GM23338 (cell line): Measurements from ENCODE around the gene FAM53B. TPM values are rescaled to one million over a fixed set of nuclear protein-coding genes. Genes with fewer than 3 reads are reported as not detected.

ENCODE experiments used
- ATAC-seq: fragments of 200-7000 bp; cut with Tn5 transposase; 3 replicates; pipeline ENCODE4 v1.9.1; 2020
- DNase-seq: peaks from one replicate; pipeline ENCODE4 v3.0.0-alpha.2; 2015; ENCODE audit warnings: low spot score
- H2AFZ ChIP-seq: fragments of 200-600 bp; sonication (generic); 2 replicates; pipeline ENCODE4 v1.8.0; 2016; ENCODE audit warnings: antibody characterized with exemption, mild to moderate bottlenecking, moderate library complexity
- H3F3A ChIP-seq: fragments of 200-600 bp; sonication (generic); replicated peaks from 2 replicates; pipeline ENCODE4 v1.8.0; 2017; ENCODE audit warnings: antibody characterized with exemption, mixed run types, low read depth
- H3K27ac ChIP-seq: fragments of 200-600 bp; sonication (generic); 2 replicates; pipeline ENCODE4 v1.6.1; 2016; ENCODE audit warnings: low read depth
- H3K27me3 ChIP-seq: fragments of 200-600 bp; sonication (generic); 2 replicates; pipeline ENCODE4 v1.8.0; 2016; ENCODE audit warnings: mild to moderate bottlenecking, mixed run types, moderate library complexity; ENCODE audit not compliant: insufficient read depth
- H3K36me3 ChIP-seq: fragments of 200-600 bp; sonication (generic); 2 replicates; pipeline ENCODE4 v1.8.0; 2016; ENCODE audit warnings: mild to moderate bottlenecking; ENCODE audit not compliant: insufficient read depth
- H3K4me1 ChIP-seq: fragments of 200-600 bp; sonication (generic); 2 replicates; pipeline ENCODE4 v1.8.0; 2016; ENCODE audit warnings: mild to moderate bottlenecking, moderate library complexity; ENCODE audit not compliant: insufficient read depth
- H3K4me2 ChIP-seq: fragments of 200-600 bp; sonication (generic); 2 replicates; pipeline ENCODE4 v1.7.1; 2017; ENCODE audit warnings: mixed run types
- H3K4me3 ChIP-seq: fragments of 200-600 bp; sonication (generic); 2 replicates; pipeline ENCODE4 v1.6.1; 2016; ENCODE audit warnings: mixed run types
- H3K79me2 ChIP-seq: fragments of 200-600 bp; sonication (generic); replicated peaks from 2 replicates; pipeline ENCODE4 v1.8.0; 2017; ENCODE audit warnings: mild to moderate bottlenecking; ENCODE audit not compliant: insufficient read depth
- H3K9me2 ChIP-seq: fragments of 200-600 bp; sonication (generic); 2 replicates; pipeline ENCODE4 v1.8.0; 2017; ENCODE audit not compliant: insufficient read depth
- H4K20me1 ChIP-seq: fragments of 200-600 bp; sonication (generic); replicated peaks from 2 replicates; pipeline ENCODE4 v1.8.0; 2017; ENCODE audit warnings: mild to moderate bottlenecking; ENCODE audit not compliant: insufficient read depth
- H3K27ac Mint-ChIP-seq: 2 replicates; pipeline ENCODE4 v1.8.0; 2020; ENCODE audit warnings: inconsistent platforms, mild to moderate bottlenecking, moderate library complexity, mixed read lengths
- H3K27me3 Mint-ChIP-seq: 3 replicates; pipeline ENCODE4 v1.8.0; 2022; ENCODE audit warnings: low read depth, mild to moderate bottlenecking, moderate library complexity, mixed read lengths, inconsistent platforms; ENCODE audit not compliant: insufficient read depth, poor library complexity
- H3K36me3 Mint-ChIP-seq: 3 replicates; pipeline ENCODE4 v1.8.0; 2021; ENCODE audit warnings: low read depth, mild to moderate bottlenecking, inconsistent platforms, moderate library complexity, mixed read lengths
- H3K4me1 Mint-ChIP-seq: 3 replicates; pipeline ENCODE4 v1.8.0; 2020; ENCODE audit warnings: mild to moderate bottlenecking, inconsistent platforms, mixed read lengths
- H3K4me3 Mint-ChIP-seq: 3 replicates; pipeline ENCODE4 v1.8.0; 2021; ENCODE audit warnings: moderate library complexity, mild to moderate bottlenecking, inconsistent platforms, mixed read lengths
- H3K9me3 Mint-ChIP-seq: 3 replicates; pipeline ENCODE4 v1.8.0; 2020; ENCODE audit warnings: moderate library complexity, mild to moderate bottlenecking, inconsistent platforms, mixed read lengths
- EZH2phosphoT487 ChIP-seq: fragments of 200-600 bp; sonication (generic); IDR thresholded peaks from one replicate; pipeline ENCODE4 v1.8.1; 2018; ENCODE audit warnings: antibody characterized with exemption; ENCODE audit not compliant: unreplicated experiment
- JUNB ChIP-seq: IDR thresholded peaks from one replicate; pipeline ENCODE4 v1.6.1; 2016; ENCODE audit warnings: antibody characterized with exemption; ENCODE audit not compliant: unreplicated experiment
- STAT1 ChIP-seq: IDR thresholded peaks from one replicate; pipeline ENCODE4 v1.6.1; 2016; ENCODE audit warnings: antibody characterized with exemption; ENCODE audit not compliant: unreplicated experiment
- ZNF114 ChIP-seq: fragments of 250-450 bp; sonication (Bioruptor Pico); IDR thresholded peaks from 2 replicates; pipeline ENCODE4 v1.5.0; 2020; ENCODE audit warnings: mild to moderate bottlenecking, moderate library complexity
- polyA plus RNA-seq: library from polyadenylated mRNA; unstranded; fragments of >200 nt; fragmentation: Nextera tagmentation; extraction: Ambion mirVana; gene quantifications from 2 replicates; pipeline ENCODE4 v1.2.1, GENCODE V29; 2016
- total RNA-seq: library from RNA; depleted of rRNA; stranded (reverse); fragments of >200 nt; shearing (Covaris generic); gene quantifications from 2 replicates; pipeline ENCODE4 v1.2.3, GENCODE V29; 2014
- TF ChIP-seq, protein P1 (sequence below): IDR thresholded peaks from one replicate; pipeline ENCODE4 v1.6.1; 2018; ENCODE audit warnings: antibody characterized with exemption; ENCODE audit not compliant: unreplicated experiment
- TF ChIP-seq, protein P2 (sequence below), 2 experiments: fragments of 200-600 bp in 1 of 2; sonication (generic) in 1 of 2; conservative IDR thresholded peaks; 2 replicates each; pipeline versions ENCODE4 v1.5.1 to v1.6.1; 2016 to 2017; ENCODE audit warnings: antibody characterized with exemption in 2 of 2, low read depth in 2 of 2, mild to moderate bottlenecking in 2 of 2, moderate library complexity in 1 of 2

FAM53B gene
- total and polyA plus RNA-seq, 2 experiments from 2014 or later, result 3.0 to 20.3 TPM

DNA sequence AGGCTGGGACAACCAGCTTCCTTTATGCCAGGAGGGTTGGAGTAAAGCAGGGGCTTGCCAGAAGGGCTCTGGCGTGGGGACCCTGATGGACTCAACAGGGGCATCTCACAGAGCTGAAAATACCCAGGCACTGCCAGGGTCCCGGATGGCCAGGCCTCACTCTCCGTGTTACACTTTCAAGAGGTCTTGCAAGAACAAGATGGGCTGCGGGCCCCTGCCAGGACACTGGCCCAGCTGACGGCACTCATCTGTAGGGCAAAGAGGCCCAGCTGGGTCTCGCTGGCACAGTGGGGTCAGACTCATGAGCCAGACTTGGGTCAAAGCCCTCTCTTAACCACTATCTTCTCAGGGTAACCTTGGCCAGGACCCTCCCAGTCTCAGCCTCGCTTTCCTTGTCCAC, 90.9 kb downstream of the FAM53B start:
- H4K20me1 ChIP-seq, result no peaks in the 10 kb centered on the region
- no peak overlapping the region for H3K27ac Mint-ChIP-seq
- no peaks in the 10 kb centered on the region for H3K36me3 ChIP-seq
- no peaks in the 10 kb centered on the region for H3K36me3 Mint-ChIP-seq
- H3F3A ChIP-seq, result no peaks in the 10 kb centered on the region
- peaks cover 43% of the 10 kb centered on the region for H3K4me1 Mint-ChIP-seq
- H3K79me2 ChIP-seq, result no peaks in the 10 kb centered on the region
- H3K27me3 Mint-ChIP-seq, result peaks cover 3% of the 10 kb centered on the region
- TF ChIP-seq STAT1, result no peak
- TF ChIP-seq ZNF114, result no peak
- TF ChIP-seq, protein P1, sequence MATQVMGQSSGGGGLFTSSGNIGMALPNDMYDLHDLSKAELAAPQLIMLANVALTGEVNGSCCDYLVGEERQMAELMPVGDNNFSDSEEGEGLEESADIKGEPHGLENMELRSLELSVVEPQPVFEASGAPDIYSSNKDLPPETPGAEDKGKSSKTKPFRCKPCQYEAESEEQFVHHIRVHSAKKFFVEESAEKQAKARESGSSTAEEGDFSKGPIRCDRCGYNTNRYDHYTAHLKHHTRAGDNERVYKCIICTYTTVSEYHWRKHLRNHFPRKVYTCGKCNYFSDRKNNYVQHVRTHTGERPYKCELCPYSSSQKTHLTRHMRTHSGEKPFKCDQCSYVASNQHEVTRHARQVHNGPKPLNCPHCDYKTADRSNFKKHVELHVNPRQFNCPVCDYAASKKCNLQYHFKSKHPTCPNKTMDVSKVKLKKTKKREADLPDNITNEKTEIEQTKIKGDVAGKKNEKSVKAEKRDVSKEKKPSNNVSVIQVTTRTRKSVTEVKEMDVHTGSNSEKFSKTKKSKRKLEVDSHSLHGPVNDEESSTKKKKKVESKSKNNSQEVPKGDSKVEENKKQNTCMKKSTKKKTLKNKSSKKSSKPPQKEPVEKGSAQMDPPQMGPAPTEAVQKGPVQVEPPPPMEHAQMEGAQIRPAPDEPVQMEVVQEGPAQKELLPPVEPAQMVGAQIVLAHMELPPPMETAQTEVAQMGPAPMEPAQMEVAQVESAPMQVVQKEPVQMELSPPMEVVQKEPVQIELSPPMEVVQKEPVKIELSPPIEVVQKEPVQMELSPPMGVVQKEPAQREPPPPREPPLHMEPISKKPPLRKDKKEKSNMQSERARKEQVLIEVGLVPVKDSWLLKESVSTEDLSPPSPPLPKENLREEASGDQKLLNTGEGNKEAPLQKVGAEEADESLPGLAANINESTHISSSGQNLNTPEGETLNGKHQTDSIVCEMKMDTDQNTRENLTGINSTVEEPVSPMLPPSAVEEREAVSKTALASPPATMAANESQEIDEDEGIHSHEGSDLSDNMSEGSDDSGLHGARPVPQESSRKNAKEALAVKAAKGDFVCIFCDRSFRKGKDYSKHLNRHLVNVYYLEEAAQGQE, result no peak
- H3K9me2 ChIP-seq, result no peaks in the 10 kb centered on the region
- no peak overlapping the region for H3K4me2 ChIP-seq
- DNase-seq (no peak), ATAC-seq (no peak)
- no peak overlapping the region for H2AFZ ChIP-seq
- H3K27ac ChIP-seq, result no peak overlapping the region
- peaks cover 13% of the 10 kb centered on the region for H3K4me1 ChIP-seq
- H3K9me3 Mint-ChIP-seq, result no peaks in the 10 kb centered on the region; the same call in 2 of the 3 replicates
- no peak overlapping the region for H3K4me3 Mint-ChIP-seq
- no peak overlapping the region for H3K4me3 ChIP-seq
- H3K27me3 ChIP-seq, result no peaks in the 10 kb centered on the region

DNA sequence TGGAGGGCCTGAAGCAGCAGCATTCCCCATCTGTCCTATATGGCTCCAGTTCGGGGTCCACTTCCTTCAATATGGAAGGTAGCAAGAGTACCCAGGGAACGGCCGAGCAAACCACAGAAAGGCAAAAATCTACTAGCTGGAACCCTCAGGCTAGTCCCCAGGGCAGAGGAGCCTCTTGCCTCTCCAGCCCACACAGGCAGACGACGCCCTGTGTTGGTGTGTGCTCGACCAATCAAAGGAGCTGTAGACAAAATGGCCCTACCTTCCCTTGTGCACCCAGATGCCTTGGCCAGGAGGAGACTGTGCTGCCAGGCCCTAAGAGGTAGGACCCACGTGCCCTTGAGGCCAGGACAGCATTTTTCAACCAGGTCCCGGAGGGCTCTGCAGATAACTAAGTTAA, 91.5 kb downstream of the FAM53B start:
- Histone ChIP-seq H3K4me1 (peaks cover 13% of the 10 kb centered on the region), H3K27me3 (no peaks in the 10 kb centered on the region), H4K20me1 (no peaks in the 10 kb centered on the region), H3K79me2 (no peaks in the 10 kb centered on the region), H3K4me2 (no peak overlapping the region), H3K9me2 (no peaks in the 10 kb centered on the region), H3K4me3 (no peak overlapping the region), H3K36me3 (no peaks in the 10 kb centered on the region), H3K27ac (no peak overlapping the region), H2AFZ (no peak overlapping the region), H3F3A (no peaks in the 10 kb centered on the region)
- peaks cover 44% of the 10 kb centered on the region for H3K4me1 Mint-ChIP-seq
- H3K27ac Mint-ChIP-seq, result no peak overlapping the region
- no peak overlapping the region for H3K4me3 Mint-ChIP-seq
- H3K36me3 Mint-ChIP-seq, result no peaks in the 10 kb centered on the region
- H3K27me3 Mint-ChIP-seq, result peaks cover 3% of the 10 kb centered on the region
- no peak for ATAC-seq
- no peaks in the 10 kb centered on the region; the same call in 2 of the 3 replicates for H3K9me3 Mint-ChIP-seq
- DNase-seq, result no peak
- TF ChIP-seq, protein P1, result no peak
- TF ChIP-seq, protein P2, sequence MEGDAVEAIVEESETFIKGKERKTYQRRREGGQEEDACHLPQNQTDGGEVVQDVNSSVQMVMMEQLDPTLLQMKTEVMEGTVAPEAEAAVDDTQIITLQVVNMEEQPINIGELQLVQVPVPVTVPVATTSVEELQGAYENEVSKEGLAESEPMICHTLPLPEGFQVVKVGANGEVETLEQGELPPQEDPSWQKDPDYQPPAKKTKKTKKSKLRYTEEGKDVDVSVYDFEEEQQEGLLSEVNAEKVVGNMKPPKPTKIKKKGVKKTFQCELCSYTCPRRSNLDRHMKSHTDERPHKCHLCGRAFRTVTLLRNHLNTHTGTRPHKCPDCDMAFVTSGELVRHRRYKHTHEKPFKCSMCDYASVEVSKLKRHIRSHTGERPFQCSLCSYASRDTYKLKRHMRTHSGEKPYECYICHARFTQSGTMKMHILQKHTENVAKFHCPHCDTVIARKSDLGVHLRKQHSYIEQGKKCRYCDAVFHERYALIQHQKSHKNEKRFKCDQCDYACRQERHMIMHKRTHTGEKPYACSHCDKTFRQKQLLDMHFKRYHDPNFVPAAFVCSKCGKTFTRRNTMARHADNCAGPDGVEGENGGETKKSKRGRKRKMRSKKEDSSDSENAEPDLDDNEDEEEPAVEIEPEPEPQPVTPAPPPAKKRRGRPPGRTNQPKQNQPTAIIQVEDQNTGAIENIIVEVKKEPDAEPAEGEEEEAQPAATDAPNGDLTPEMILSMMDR (conservative IDR thresholded peaks at IDR 0.05; ENCODE audit: low read depth in 2 of 2), result no peak
- TF ChIP-seq EZH2phosphoT487 (no peak), JUNB (no peak), ZNF114 (no peak)
